GM19023 (cell line): Measurements from ENCODE around the gene RAB38.

Experiments used
- ATAC-seq: cut with Tn5 transposase; IDR thresholded peaks from one replicate; pipeline ENCODE4 v1.9.1; 2021; ENCODE audit warnings: mild to moderate bottlenecking, moderate library complexity; ENCODE audit not compliant: unreplicated experiment

The RAB38 gene

DNA sequence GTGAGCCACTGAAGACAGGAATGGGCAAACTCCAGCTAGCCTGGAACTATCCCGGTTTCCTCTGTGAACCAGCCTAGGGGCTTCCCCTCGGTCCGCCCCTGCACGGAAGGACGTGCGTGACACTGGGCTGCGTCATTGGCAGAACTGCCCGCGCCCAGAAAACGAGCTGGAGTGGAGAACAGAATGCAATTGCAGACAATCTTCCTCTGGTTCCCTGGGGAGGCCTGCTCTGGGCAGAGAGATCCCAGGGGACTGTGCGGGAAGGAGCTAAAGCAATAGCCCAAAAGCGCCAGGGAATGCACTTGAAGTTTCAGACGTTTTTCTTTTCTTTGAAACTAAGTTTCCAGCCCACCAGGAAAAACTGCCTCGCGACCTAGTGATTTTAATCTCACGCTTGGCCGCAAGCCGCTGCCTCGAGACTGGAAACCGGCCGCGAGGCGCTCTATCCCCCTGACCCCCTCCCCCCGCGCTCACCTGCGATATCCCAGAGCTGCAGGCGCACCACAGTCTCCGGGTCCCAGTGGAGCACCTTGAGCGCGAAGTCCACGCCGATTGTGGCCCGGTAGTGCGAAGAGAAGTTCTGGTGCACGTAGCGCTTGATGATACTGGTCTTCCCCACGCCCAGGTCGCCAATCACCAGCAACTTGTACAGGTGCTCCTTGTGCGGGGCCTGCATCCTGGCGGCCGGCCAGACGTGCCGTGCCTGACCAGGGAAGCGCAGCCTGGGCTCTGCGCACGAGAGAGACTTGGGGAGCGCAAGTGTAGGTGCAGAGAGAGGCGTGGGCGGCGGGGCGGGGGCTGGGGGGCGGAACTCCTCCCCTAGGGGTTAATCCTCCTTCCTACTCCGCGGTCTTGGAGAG lies at the start of gene RAB38:
Gene RAB38 (minus strand): TSS at position 735 of the 860 bp plus-strand sequence. CDS start 59 bp downstream, at position 676.
- peak; percentile 48 for ATAC-seq

DNA sequence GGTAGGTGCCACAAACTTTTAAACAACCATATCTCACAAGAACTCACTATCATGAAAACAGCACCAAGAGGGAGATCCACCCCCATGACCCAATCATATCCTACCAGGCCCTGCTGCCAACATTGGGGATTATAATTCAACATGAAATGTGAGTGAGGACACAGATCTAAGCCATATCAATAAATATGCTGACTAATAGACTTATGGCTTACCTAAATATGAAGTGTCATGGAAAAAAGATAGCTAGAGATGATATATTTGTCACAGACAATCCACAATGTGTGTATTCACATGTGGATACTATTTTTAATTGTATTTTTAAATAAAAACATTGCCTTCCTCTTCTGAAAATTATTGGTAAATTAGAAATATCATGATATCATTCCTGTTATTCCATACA lies 38.2 kb upstream of the RAB38 start:
- no peak for ATAC-seq

DNA sequence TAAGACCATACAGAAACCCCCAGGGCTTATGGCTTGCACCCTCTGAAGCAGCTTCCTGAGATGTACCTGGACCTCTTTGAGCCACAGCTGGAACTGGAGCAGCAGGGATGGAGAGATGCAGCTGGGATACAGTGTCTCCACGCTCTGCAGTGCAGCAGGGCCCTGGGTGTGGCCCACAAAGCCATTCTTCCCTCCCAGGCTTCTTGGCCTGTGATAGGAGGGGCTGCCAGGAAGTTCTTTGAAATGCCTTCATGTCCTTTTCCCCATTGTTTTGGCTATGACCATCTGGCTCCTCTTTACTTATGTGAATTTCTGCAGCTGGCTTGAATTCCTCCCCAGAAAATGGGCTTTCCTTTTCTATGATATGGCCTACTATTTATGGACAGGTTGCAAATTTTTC lies 37.1 kb upstream of the RAB38 start:
- ATAC-seq, result no peak

DNA sequence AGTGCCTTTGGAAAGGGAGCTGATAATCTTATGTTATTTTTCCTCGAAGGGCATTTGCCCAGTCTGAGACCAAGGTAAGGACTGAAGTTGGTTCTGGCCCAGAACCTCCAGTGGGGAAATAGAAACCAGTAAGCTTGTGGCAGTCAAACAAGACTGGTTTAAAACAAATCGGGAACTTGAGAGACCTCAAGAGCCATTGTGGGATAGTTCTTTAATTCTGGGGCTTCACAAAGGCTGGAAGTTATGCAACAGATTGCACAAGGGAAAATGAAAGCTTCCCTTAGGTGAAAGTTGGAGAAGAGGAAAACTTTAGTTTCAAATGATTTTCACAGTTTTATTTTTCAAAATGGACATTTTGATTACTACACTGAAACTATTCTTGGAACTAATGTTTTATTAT lies 33.5 kb upstream of the RAB38 start:
- no peak for ATAC-seq

DNA sequence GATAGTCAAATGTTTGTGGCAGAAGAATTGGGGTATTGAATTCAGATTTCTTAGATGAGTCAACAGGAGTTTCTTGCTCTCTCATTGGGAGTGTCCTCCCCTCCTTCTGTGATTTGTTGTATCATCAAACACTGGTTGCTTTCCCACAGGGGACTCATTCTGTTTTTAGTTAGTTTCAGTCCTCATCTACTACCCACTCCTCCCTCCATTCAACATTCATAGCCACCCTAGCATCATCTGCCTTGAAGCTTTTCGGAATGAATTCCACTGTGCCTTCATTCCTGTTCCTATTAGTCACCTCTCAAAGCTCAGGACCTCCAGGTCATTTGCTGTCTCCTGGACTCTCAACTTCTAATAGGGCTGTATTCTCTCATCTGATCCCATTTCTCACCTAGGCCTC lies 31.5 kb upstream of the RAB38 start:
- ATAC-seq, result peak; percentile 64

DNA sequence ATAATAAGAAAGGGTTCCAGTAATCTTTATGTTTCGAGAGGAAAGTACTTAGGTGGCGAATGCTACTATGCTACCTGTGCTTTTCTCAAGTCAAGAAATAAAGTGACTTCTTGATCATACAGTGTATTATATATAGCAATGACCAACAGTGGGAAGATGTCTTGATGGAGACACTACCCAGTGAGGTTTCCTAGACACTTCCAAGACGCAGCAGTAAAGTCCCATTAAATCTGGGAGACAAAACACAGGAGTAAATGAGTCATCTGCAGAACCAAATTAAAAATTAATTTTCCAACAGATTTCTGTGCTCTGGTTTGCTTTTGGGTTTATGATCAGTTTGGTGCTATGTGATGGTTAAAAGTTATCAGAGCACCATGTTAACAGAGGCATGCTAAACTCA lies 29.1 kb upstream of the RAB38 start:
- ATAC-seq, result no peak

DNA sequence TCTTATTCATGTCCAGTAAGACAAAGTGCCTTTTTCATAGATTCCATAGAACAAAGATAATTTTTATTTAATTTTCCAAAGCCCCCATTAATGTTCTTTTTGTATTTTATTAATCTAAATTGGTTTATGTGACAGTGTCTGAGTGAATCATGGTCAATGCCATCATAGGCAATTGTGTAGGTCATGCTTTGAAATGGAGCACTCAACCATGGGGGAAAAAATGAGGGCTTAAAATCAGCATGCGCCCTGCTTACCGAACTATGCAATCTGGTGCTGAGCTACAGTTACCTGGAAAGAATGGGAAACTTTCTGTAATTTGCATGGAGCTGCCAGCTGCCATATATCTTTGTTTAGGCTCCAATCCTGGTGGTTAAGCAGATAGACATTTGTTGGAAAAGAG lies 28.4 kb upstream of the RAB38 start:
- no peak for ATAC-seq

DNA sequence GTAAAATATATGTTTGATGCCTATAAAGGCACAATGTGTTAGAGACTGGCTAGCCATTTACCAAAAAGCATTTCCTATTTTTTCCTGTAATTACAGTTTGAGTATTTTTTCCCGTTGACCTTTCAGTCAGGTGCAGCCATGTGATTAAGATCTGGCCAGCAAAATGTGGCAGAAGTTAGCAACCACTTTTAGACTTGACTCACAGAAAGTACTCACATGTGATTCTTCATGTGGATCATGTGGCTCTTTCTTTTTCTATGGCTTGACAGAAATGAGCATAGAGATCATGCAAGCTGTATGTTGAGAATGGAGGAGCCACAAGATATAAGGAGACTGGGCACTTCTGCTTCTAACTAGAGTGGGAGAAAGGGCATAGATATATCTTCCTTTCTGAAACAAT lies 27.3 kb upstream of the RAB38 start:
- no peak for ATAC-seq

DNA sequence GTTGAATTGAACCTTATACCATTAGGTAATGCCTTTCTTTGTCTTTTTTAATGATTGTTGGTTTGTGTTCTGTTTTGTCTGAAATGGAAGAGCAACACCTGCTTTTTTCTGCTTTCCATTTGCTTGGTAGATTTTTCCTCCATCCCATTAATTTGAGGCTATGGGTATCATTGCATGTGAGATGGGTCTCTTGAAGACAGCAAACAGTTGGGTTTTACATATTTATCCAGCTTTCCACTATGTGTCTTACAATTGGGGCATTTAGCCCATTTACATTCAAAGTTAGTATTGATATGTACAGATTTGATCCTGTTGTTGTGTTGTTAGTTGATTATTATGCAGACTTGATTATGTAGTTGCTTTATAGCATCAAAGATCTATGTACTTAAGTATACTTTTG lies 21.1 kb upstream of the RAB38 start:
- ATAC-seq, result no peak

DNA sequence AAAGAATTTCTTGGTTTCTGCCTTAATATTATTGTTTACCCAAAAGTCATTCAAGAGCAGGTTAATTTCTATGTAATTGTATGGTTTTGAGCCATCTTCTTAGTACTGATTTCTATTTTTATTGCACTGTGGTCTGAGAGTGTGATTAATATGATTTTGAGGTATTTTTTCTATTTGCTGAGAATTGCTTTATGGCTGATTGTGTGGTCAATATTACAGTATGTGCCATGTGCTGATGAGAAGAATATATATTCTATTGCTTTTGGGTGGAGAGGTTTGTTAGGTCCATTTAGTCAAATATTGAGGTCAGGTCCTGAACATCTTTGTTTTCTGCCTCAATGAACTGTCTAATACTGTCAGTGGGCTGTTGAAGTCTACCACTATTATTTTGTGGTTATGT lies 20.7 kb upstream of the RAB38 start:
- ATAC-seq, result no peak

DNA sequence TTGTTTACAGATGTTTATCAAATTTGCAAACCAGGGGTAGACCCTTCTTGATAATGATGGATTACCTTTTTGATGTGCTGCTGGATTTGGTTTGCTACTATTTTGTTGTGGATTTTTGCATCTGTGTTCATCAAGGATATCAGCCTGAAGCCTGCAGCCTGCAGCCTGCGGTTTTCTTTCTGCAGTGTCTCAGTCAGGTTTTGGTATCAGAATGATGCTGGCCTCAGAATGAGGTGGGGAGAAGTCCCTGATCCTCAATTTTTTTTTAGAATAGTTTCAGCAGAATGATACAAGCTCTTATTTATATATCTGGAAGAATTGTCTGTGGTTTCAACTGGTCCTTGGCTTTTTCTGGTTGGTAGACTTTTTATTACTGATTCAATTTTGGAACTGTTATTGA lies 19.7 kb upstream of the RAB38 start:
- ATAC-seq, result no peak

DNA sequence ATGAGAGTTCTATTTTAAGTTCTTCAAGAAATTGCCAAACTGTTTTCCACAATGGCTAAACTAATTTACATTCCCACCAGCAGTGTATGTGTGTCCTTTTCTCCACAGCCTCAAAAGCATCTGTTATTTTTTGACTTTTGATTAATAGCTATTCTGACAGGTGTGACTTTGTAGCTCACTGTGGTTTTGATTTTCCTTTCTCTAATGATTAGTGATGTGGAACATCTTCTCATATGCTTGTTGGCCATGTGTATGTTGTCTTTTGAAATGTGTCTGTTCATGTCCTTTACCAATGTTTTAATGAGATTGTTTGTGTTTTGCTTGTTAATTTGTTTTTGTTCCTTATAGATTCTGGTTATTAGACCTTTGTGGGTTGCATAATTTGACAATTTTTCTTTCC lies 18.0 kb upstream of the RAB38 start:
- no peak for ATAC-seq

DNA sequence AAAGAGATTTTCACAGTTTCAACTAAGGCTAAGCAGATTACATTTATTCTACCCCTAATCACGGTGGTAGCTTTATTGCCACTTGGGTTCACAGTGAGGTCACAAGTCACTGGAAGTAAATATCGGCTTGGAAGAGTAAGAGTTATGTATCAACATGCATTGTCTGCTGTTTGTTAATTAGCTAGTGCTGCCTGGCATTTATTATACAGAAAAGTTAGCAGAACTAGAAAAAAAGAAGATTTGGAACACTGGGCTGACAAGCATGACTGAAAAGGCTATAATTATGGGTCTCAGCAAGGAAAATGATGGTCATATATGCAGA lies 13.7 kb upstream of the RAB38 start:
- no peak for ATAC-seq

DNA sequence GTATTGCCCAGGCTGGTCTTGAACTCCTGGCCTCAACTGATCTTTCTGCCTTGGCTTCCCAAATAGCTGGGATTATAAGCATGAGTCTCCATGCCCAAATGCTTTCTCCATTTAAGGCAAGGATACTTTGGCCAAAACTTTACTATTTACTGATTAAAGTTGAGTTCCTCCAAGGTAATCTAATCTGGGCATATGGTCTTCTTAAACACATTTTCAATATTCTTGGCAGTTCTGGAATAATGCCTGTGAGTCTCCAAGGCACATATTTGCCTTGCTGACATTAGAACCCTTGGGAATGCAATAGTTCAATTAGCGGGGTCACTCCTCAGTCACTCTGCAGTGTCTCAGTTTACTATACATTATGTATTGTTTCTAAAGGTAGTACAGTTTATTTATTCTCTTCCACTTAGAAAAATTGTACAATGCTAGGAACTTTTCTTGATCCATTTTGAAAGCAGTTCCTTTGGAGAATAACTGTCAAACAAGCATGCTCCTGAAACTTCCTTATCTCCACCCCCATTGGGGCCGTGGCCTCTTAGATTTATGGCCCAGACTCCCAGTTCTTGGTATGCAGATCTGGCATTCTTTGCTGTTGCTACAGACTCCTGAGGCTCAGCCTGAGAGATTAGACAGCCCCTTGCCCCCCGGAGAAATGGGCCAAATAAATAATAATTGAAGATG lies 13.1 kb upstream of the RAB38 start:
- no peak for ATAC-seq

DNA sequence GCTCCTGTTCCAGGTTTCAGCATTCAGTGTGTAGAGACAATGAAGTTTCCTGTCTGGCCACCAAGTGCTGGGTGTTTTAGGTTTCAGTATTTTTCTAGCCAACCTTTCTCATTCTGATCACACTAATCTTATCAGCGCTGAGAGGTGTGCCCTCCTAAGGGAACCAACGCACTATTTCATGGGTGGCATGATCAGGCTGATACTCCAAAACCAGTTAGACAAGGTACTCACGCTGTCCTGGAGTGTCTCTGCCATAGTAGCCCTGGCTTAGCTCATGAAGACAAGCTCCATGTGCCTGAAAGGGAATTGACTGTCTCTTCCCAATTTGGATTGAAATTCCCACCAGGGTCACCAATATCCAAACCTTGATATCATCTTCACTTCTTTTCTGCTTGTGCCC lies 8.0 kb upstream of the RAB38 start:
- ATAC-seq, result no peak

DNA sequence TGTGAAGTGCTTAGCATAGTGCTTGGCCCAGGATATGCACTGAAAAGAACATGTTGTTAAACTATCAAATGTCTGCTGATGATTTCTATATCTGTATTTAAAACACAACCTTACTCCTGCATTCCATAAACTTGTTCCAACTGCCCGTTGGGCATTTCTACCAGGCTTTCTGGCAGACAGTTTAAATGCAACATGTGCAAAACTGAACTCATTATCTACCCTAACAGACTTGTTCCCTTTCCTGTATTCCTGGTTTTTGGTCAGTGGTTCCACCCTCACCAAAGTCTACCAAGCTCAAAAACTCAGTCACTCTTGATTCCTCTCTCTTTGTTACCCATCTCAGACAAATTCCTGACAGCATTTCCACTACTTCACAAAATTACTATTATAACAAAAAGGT lies 6.5 kb upstream of the RAB38 start:
- no peak for ATAC-seq

DNA sequence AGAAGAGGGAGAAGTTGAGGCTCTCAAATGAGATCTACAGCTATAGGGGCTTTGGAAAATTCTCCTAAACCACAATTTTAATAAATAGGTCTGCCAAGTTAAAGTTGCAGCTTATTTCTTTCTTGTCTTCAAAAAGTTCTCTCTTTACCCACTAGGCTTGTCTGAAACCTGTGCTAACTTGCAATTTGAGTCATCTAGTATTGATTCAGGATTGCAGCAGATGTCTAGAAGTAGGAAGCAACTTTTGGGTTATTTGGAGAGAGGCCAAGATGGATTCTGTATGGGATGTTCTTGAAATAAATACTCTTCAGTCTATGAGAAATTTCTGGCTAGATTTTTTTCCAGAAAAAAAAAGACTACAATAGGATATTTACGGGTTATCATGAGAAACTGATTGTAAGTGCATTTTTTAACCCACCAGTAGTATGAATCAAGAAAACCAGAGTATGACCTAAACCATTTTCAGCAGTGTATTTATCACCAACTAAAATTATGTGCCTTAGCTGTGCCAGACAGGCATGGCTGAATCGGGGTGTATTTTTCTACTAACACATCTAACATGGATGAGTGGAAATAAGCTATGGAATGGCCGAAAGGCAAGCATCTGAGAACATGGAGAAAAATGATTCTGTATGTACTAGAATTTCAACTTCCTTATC lies 4.9 kb upstream of the RAB38 start:
- ATAC-seq, result no peak

DNA sequence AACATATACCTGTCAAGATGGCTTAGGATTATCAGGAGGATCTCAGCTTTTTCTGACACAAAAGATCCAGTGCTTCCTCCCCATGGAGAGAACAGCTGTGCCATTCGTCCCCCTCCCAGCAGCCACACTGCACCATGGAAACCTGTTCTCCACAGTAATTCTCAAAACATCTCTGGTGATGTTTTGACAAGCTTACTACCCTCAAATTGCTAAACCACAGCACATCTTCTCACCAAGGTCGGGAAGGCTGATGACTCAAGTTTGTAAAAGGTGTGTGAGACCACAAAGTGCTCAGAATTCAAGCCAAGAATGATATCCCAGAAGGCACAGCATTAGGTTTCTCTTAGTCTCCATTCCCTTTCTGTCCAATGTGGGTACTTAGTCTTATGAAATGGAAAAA lies 3.9 kb upstream of the RAB38 start:
- peak; percentile 52 for ATAC-seq

DNA sequence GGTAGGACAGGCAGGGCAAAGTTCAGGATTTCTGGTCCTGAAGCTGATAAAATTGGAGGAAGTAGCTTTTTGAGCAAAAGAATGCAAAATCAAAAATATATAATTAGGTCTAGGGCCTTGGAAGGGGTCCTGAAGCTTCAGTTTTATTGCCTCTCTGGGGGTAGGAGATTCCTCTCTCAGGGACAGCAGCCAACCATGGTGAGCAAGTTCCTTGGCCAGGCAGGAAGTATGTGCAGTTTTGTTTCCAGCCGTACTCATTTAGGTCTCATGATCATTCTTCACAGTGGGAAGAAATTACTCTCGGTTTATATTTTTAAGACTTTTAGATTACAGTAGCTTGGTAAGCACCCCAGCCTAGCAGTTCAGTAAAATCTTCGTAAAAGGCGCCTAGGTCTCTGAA lies 2.9 kb upstream of the RAB38 start:
- no peak for ATAC-seq

DNA sequence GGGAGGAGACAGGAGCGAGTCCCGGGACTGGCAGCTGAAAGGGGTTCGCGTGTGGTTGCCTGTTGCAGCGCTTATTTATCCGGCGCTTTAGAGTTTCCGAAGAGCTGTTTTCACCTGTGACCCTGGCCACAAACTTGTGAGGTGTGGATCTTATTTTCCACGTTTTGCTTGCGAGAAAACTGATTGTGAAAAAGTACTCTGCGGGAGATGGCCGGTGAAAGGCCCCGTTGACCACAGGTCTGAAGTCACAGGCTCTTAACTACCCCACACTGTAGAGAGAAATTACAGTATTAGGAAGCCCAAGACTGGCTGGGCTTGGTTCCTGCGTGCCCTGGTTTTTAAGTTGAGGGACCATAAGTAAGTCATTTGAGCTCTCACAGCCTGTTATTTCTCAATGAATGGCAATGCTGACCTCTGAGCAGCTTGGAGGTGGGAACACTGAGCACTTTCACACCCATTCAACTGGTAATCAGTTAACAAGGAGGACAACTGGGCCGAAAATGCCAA lies 379 bp upstream of the RAB38 start:
- peak; percentile 22 for ATAC-seq

DNA sequence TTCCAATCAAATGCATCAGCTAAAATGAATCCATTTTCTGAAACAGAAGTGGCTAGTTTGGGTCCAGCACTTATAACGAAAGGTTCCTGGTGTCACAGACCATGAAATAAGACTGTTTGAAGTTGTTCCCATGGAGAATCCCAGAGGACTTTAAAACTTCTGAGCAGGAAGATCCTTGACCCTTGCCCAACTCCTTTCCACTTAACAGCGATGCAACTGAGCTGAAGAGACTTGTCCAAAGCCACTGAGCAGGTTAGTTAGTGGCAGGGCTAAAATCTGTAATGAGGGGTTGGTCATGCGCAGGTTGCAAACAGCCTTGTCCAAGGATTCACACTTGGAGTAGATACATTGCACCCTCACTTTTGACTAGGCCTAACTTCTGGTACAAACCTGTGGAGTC lies 1.3 kb downstream of the RAB38 start:
- ATAC-seq, result no peak

DNA sequence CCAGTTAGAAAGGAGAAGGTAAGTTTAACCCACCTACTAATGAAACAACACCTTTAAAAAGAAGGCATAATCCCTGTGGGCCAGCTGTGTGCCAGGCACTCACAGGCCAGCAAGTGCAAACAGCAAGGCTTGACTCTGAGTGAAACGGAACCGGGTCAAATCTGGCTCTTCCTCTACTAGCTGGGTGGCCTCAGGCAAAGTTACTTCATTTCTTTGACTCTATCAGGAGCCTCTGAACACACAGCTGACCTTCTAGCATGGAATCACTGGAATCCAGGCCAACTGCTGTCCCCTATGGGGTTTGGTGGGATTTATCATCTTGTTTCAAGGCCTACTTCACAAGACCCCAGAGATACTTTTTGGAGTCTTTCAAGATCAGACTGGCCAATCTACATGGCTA lies 3.3 kb downstream of the RAB38 start:
- ATAC-seq, result no peak
